ENCODE data around the gene KIF11. TPM values are rescaled to one million over a fixed set of nuclear protein-coding genes. Genes with fewer than 3 reads are reported as not detected.

Gene KIF11
- total RNA-seq, 6 donors from 2014 or later = under 0.01 to 2.4 (median 1.6) TPM

GRCh38 chr10:92598321-92598720 lies 5.4 kb downstream of the KIF11 start:
- Histone ChIP-seq H3K9me3 (no peaks in the 10 kb centered on the region), H3K36me3 (no peaks in the 10 kb centered on the region), H3K4me1 (peaks cover 3 to 9% (median 5%) of the 10 kb centered on the region in 4 donors), H3K27ac (no peak overlapping the region), H3K4me3 (no peak overlapping the region), H3K27me3 (no peaks in the 10 kb centered on the region)
- DNase-seq (no peak), ATAC-seq (ENCODE audit: low FRiP score in 2 of 2) (no peak)
- 97 to 100% methylated on average over 1 of the region's 1 CpG for whole genome bisulfite sequencing, 2 donors
- TF ChIP-seq POLR2AphosphoS5 (IDR thresholded peaks at IDR 0.05) (no peak), POLR2A (IDR thresholded peaks at IDR 0.05) (no peak), EP300 (IDR thresholded peaks at IDR 0.05) (no peak), CTCF (IDR thresholded peaks at IDR 0.05) (no peak)

- Histone ChIP-seq H3K27me3 (no peaks in the 10 kb centered on the region), H3K4me1 (no peaks in the 10 kb centered on the region), H3K4me3 (no peak overlapping the region), H3K9me3 (no peaks in the 10 kb centered on the region), H3K36me3 (no peaks in the 10 kb centered on the region), H3K27ac (no peak overlapping the region)
- ATAC-seq (ENCODE audit: low FRiP score in 2 of 2) = no peak
- TF ChIP-seq POLR2AphosphoS5 (IDR thresholded peaks at IDR 0.05) (no peak), CTCF (IDR thresholded peaks at IDR 0.05) (no peak), EP300 (IDR thresholded peaks at IDR 0.05) (no peak), POLR2A (IDR thresholded peaks at IDR 0.05) (no peak)
- no peak for DNase-seq
- WGBS, 2 donors = 69 to 76% methylated on average over 2 of the region's 2 CpGs
Measured at GRCh38 chr10:92604841-92605240, 11.9 kb downstream of the KIF11 start.

GRCh38 chr10:92615515-92615914 lies 22.6 kb downstream of the KIF11 start:
- no peak for TF ChIP-seq EP300 (IDR thresholded peaks at IDR 0.05)
- no peak for TF ChIP-seq CTCF (IDR thresholded peaks at IDR 0.05)
- TF ChIP-seq POLR2AphosphoS5 (IDR thresholded peaks at IDR 0.05) = no peak
- no peak for TF ChIP-seq POLR2A (IDR thresholded peaks at IDR 0.05)
- no peak overlapping the region for H3K4me3 ChIP-seq
- ATAC-seq (ENCODE audit: low FRiP score in 2 of 2) (no peak), DNase-seq (no peak)
- H3K9me3 ChIP-seq = no peaks in the 10 kb centered on the region
- no peaks in the 10 kb centered on the region for H3K36me3 ChIP-seq
- 96% methylated on average over 3 of the region's 3 CpGs for WGBS, 2 donors
- H3K27ac ChIP-seq = no peak overlapping the region
- H3K27me3 ChIP-seq = no peaks in the 10 kb centered on the region
- no peaks in the 10 kb centered on the region for H3K4me1 ChIP-seq

GRCh38 chr10:92619368-92619767 lies 26.4 kb downstream of the KIF11 start:
- Histone ChIP-seq H3K27me3 (no peaks in the 10 kb centered on the region), H3K4me1 (no peaks in the 10 kb centered on the region), H3K27ac (no peak overlapping the region), H3K9me3 (no peaks in the 10 kb centered on the region), H3K4me3 (no peak overlapping the region), H3K36me3 (no peaks in the 10 kb centered on the region)
- no peak for DNase-seq
- ATAC-seq (ENCODE audit: low FRiP score in 2 of 2) = no peak
- TF ChIP-seq POLR2A (IDR thresholded peaks at IDR 0.05) (no peak), CTCF (IDR thresholded peaks at IDR 0.05) (no peak), EP300 (IDR thresholded peaks at IDR 0.05) (no peak), POLR2AphosphoS5 (IDR thresholded peaks at IDR 0.05) (no peak)

- Histone ChIP-seq H3K9me3 (no peaks in the 10 kb centered on the region), H3K4me1 (no peaks in the 10 kb centered on the region), H3K27ac (no peak overlapping the region), H3K27me3 (no peaks in the 10 kb centered on the region), H3K4me3 (no peak overlapping the region), H3K36me3 (no peaks in the 10 kb centered on the region)
- TF ChIP-seq CTCF (IDR thresholded peaks at IDR 0.05) (no peak), EP300 (IDR thresholded peaks at IDR 0.05) (no peak), POLR2AphosphoS5 (IDR thresholded peaks at IDR 0.05) (no peak), POLR2A (IDR thresholded peaks at IDR 0.05) (no peak)
- DNase-seq (no peak), ATAC-seq (ENCODE audit: low FRiP score in 2 of 2) (no peak)
- WGBS, 2 donors = 62 to 67% methylated on average over 2 of the region's 2 CpGs
Measured at GRCh38 chr10:92627845-92628480, 35.0 kb downstream of the KIF11 start.

All from upper lobe of left lung (tissue), 6 donors.